ENCODE results near the gene FBRSL1. TPM values are rescaled to one million over a fixed set of nuclear protein-coding genes. Genes with fewer than 3 reads are reported as not detected.

FBRSL1 gene
- total RNA-seq, 1 experiment from 2014 or later, result 130 TPM

- no TSS peak for BruUV-seq (replicated peaks)
- Histone ChIP-seq H3K27ac (ENCODE audit: low read depth, low read length, poor library complexity, severe bottlenecking) (no peak overlapping the region), H3K27me3 (replicated peaks; ENCODE audit: insufficient read depth, low read depth, low read length, poor library complexity) (no peaks in the 10 kb centered on the region), H3K4me3 (ENCODE audit: low read depth, low read length, poor library complexity, severe bottlenecking) (no peak overlapping the region), H3K9me3 (ENCODE audit: low read depth, low read length, poor library complexity, severe bottlenecking) (no peaks in the 10 kb centered on the region), H3K36me3 (ENCODE audit: insufficient read depth, low read length, poor library complexity, severe bottlenecking) (no peaks in the 10 kb centered on the region), H3K4me1 (ENCODE audit: insufficient read depth, low read length, poor library complexity, severe bottlenecking) (peaks cover under 1% of the 10 kb centered on the region)
- CTCF ChIA-PET, result no interaction called here
- TF ChIP-seq EZH2 (IDR thresholded peaks at IDR 0.05; ENCODE audit: borderline replicate concordance, low read depth, low read length, poor library complexity, severe bottlenecking), result no peak
- TF ChIP-seq, protein P1, sequence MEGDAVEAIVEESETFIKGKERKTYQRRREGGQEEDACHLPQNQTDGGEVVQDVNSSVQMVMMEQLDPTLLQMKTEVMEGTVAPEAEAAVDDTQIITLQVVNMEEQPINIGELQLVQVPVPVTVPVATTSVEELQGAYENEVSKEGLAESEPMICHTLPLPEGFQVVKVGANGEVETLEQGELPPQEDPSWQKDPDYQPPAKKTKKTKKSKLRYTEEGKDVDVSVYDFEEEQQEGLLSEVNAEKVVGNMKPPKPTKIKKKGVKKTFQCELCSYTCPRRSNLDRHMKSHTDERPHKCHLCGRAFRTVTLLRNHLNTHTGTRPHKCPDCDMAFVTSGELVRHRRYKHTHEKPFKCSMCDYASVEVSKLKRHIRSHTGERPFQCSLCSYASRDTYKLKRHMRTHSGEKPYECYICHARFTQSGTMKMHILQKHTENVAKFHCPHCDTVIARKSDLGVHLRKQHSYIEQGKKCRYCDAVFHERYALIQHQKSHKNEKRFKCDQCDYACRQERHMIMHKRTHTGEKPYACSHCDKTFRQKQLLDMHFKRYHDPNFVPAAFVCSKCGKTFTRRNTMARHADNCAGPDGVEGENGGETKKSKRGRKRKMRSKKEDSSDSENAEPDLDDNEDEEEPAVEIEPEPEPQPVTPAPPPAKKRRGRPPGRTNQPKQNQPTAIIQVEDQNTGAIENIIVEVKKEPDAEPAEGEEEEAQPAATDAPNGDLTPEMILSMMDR (conservative IDR thresholded peaks at IDR 0.05; ENCODE audit: low read depth, low read length), result no peak
- no peak for DNase-seq (ENCODE audit: low spot score)
- intact Hi-C loops (cut with micrococcal nuclease; ENCODE audit: unreplicated experiment), result no loop called here
- POLR2A ChIA-PET (ENCODE audit: low non-redundant PET), result no interaction called here
Observed at GRCh38 chr12:132483612-132484011, 6.3 kb upstream of the FBRSL1 start.

DNA sequence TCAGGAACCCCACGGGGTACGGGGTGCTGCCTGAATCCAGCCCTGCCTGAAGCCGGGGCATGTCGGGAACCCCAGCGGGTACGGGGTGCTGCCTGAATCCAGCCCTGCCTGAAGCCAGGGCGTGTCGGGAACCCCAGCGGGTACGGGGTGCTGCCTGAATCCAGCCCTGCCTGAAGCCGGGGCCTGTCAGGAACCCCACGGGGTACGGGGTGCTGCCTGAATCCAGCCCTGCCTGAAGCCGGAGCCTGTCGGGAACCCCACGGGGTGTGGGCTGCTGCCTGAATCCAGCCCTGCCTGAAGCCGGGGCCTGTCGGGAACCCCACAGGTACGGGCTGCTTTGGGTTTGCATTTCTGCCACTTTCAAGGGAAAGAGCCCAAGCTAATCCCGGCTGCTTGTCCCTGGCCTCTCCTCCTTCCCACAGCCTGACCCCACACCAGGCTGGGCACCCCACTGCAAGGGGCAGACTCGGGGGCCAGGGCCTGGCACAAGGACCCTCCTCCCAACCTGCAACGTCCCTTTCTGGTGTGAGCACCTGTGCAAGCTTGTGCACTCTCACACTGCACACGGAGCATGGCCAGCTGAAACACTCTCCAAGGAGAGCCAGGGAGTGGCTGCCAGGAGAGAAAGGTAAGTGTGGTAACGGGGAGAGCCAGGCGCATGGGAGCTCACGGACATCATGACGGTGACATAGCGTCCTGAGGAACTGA lies 5.6 kb upstream of the FBRSL1 start:
- no peak for DNase-seq (ENCODE audit: low spot score)
- intact Hi-C loops (cut with micrococcal nuclease; ENCODE audit: unreplicated experiment), result no loop called here
- TF ChIP-seq, protein P1 (conservative IDR thresholded peaks at IDR 0.05; ENCODE audit: low read depth, low read length), result no peak
- TF ChIP-seq EZH2 (IDR thresholded peaks at IDR 0.05; ENCODE audit: borderline replicate concordance, low read depth, low read length, poor library complexity, severe bottlenecking), result no peak
- no peaks in the 10 kb centered on the region for H3K36me3 ChIP-seq (ENCODE audit: insufficient read depth, low read length, poor library complexity, severe bottlenecking)
- H3K27ac ChIP-seq (ENCODE audit: low read depth, low read length, poor library complexity, severe bottlenecking), result no peak overlapping the region
- ChIA-PET CTCF (no interaction called here), POLR2A (ENCODE audit: low non-redundant PET) (no interaction called here)
- H3K27me3 ChIP-seq (replicated peaks; ENCODE audit: insufficient read depth, low read depth, low read length, poor library complexity), result no peaks in the 10 kb centered on the region
- no peaks in the 10 kb centered on the region for H3K9me3 ChIP-seq (ENCODE audit: low read depth, low read length, poor library complexity, severe bottlenecking)
- no peak overlapping the region for H3K4me3 ChIP-seq (ENCODE audit: low read depth, low read length, poor library complexity, severe bottlenecking)
- BruUV-seq (replicated peaks), result no TSS peak
- peaks cover 8% of the 10 kb centered on the region for H3K4me1 ChIP-seq (ENCODE audit: insufficient read depth, low read length, poor library complexity, severe bottlenecking)

GRCh38 chr12:132484891-132485441 lies 5.0 kb upstream of the FBRSL1 start:
- intact Hi-C loops (cut with micrococcal nuclease; ENCODE audit: unreplicated experiment), result no loop called here
- ChIA-PET CTCF (no interaction called here), POLR2A (ENCODE audit: low non-redundant PET) (no interaction called here)
- H3K4me1 ChIP-seq (ENCODE audit: insufficient read depth, low read length, poor library complexity, severe bottlenecking), result peaks cover 8% of the 10 kb centered on the region
- H3K27me3 ChIP-seq (replicated peaks; ENCODE audit: insufficient read depth, low read depth, low read length, poor library complexity), result no peaks in the 10 kb centered on the region
- H3K9me3 ChIP-seq (ENCODE audit: low read depth, low read length, poor library complexity, severe bottlenecking), result no peaks in the 10 kb centered on the region
- H3K27ac ChIP-seq (ENCODE audit: low read depth, low read length, poor library complexity, severe bottlenecking), result no peak overlapping the region
- H3K36me3 ChIP-seq (ENCODE audit: insufficient read depth, low read length, poor library complexity, severe bottlenecking), result no peaks in the 10 kb centered on the region
- TF ChIP-seq, protein P1 (conservative IDR thresholded peaks at IDR 0.05; ENCODE audit: low read depth, low read length), result no peak
- TF ChIP-seq EZH2 (IDR thresholded peaks at IDR 0.05; ENCODE audit: borderline replicate concordance, low read depth, low read length, poor library complexity, severe bottlenecking), result no peak
- no peak overlapping the region for H3K4me3 ChIP-seq (ENCODE audit: low read depth, low read length, poor library complexity, severe bottlenecking)
- no peak for DNase-seq (ENCODE audit: low spot score)
- no TSS peak for BruUV-seq (replicated peaks)
